Muscle of arm (tissue), 12 donors: ENCODE results near the gene E2F3. TPM values are rescaled to one million over a fixed set of nuclear protein-coding genes. Genes with fewer than 3 reads are reported as not detected.

Source experiments
- DNase-seq: peaks from one replicate; pipeline ENCODE4 v3.0.0-alpha.2; 2013
- polyA plus RNA-seq, 12 donors: library from polyadenylated mRNA; unstranded; fragments of 120-200 nt; gene quantifications; one replicate each; pipeline ENCODE4 v1.2.1, GENCODE V29; 2013; ENCODE audit not compliant: insufficient read length in 12 of 12

E2F3 gene
- polyA plus RNA-seq, 12 donors: 7.9 to 11.5 (median 10.0) TPM; not detected in 1

DNA sequence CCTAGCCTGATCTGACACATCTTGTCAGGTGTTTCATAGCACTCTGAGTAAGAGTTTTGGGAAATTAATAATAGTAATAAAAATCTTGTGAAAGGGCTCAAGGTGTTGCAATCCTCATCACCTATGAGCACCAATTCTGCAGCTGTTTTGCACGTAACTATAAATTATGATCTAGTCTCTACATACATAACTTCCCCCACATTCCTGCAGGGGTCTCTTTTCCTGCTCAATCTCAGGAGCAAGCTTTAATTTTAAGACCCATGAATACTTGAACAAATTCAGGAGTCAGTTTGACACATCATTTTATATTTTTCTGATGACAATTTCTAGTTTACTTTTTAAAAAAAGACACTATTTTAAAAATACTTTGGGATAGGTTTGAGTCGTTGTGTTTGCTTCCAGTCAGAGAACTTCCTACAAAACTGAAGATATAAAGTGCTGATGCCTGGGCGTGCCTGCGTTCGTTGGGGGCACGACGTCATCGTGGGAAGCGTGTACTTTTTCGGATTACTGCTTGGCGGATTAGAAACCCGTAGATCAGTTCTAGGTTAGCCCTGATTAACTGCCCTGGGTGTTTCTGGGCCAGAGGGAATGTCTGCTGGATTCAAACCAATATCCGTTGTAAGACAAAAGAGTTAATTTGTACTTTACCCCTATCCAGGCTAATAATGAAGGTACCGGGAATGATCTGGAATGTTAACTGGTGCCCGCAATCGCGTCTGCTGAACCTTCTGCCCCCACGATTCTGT lies 1.0 kb upstream of the E2F3 start:
- peak; percentile 19 for DNase-seq

GRCh38 chr6:20402092-20402341 lies 338 bp downstream of the E2F3 start:
- no peak for DNase-seq

DNA sequence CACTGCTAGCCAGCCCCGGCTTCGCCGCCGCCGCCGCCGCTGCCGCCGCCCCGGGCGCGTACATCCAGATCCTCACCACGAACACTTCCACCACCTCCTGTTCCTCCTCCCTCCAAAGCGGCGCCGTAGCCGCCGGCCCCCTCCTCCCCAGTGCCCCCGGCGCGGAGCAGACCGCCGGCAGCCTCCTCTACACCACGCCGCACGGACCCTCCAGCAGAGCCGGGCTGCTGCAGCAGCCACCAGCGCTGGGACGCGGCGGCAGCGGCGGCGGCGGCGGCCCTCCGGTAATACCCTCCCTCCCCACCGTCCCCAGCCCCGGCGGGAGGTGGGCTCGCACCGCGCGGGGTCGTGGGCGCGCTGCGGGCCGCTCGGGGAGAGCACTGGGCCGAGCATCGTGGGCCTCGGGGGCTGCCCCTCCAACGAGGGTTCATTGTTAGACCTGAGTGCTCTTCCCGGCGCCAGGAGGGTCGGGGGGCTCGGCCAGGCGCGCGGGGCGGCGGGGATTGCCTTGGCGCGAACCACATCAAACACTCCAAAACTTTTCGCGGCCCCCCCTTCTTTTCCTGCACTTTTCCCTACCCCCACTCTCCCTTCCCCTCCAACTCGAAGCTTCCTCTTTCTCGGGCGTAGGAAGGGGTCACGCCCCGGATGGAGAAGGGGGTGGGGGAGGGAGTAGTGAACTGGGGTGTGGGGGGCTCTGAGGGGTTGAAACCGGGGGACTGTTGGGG lies 827 bp downstream of the E2F3 start:
- peak; percentile 58 for DNase-seq

DNA sequence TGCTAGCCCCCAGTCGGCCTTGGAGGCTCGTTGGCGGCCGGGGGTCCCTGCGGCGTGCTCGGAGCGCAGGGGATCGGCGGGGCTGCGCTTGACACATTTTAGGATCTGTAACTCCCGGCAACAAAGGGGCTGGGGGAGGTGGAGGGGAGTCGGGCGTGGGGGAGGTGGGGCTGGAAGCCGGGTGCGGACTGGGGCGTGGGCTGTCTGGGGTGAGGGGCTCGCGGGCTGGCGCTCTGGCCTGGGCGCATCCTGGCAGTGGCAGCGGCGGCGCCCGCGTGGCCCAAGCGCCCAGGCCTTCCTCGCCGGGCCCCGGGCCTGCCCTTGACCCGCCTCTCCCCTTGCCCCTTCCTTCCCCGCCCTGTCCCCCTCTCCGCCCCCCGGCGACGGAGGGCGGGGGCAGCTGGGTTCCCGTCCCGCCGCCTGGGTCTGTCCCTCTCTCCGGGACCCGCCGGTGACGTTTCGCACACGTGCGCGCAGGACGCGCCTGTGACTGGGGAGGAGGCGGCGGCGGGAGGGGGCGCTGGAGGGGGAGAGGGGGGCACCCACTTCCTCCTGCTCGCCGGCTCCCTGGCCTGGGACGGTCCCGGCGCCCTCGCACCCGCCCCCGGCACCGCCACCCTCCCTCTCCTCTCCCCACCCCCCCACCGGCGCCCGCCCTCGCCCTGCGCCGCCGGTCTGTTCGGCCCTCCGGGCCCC lies 1.5 kb downstream of the E2F3 start:
- peak; percentile 74 for DNase-seq

GRCh38 chr6:20403766-20404640 lies 2.3 kb downstream of the E2F3 start:
- DNase-seq: peak; percentile 41

DNA sequence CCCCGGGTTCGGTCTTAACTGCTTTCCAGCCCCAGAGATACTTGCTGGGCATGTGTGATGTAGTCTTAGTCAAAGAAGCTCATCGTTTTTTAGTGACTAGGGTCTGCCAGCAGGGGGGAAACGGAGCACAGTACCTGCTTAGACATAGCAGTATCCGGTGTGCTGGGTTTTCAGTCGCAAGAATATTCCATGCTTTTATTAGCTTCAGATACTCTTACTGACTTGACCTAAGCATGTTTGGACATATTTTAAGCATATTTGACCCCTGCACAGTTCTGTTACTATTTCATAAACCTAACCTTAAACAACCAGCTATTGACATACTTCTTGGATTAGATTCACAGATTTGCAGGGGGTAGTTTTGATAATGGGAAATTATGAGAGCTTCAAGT lies 3.0 kb downstream of the E2F3 start:
- DNase-seq: peak; percentile 44

- no peak for DNase-seq
These were observed 7.2 kb downstream of the E2F3 start for GRCh38 chr6:20408851-20409250.

DNA sequence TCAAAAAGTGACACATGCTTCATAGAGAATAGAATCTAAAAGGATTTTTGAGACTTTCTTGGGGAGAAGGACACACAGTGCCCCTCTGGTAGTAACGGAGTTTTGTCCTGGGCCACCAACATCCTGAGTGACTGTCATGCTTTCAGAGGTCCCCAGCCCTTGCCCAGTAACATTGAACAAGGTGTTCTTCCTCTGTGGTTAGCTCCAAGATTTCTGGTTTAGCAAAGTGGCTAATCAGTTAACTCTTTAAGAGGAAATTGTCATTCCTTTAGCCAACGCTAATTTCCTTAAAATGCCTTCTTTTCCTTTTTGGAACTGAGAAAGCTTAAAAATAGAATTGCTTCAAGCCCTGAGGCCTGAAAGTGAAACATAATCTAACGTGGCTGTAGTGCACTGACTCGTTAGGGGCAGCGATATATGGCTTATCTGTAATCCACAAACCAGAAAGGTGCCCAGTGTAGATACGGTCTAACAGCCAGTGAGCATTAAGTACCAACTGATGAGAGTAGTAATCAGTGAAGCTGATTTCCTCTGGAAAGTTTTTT lies 7.8 kb downstream of the E2F3 start:
- no peak for DNase-seq

- DNase-seq: no peak
These were observed 9.9 kb downstream of the E2F3 start for GRCh38 chr6:20411544-20411943.

- no peak for DNase-seq
These were observed 10.4 kb downstream of the E2F3 start for GRCh38 chr6:20411953-20412681.

DNA sequence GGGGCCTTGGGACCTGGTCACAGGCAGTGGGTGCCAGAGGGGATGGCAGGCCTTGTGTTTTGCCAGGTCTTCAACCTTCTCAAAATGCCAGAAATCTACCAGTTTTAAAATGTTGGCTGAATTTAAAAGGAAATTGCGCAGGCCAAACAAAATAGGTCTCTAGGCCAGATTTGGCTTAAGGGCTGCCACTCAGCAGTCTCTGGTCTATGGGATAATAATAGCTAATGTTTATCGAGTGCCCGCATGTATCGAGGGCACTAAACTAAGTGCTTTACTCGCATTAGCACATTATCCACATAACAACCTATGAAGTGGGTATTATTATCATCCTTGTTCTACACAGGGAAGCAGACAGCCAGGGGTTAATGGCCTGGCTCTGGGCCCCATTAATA lies 11.0 kb downstream of the E2F3 start:
- no peak for DNase-seq

DNA sequence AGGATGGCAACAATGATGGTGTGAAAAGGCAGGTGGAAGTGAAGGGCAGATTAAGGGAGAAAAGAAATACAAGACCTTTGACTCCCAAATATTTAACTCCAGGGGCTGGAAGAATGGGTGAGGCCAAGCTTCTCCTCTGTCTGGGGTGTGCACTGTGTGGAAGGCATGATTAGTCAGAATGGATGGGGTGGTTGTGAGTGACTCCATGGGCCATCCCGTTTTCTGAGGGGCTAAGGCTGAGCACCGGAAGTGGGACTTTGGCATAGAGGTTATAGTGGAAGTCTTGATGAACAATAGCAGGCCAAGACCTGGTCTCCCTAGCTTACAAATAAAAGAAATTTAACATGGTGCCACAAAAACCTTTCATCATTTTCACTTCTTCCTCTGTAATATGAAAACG lies 12.1 kb downstream of the E2F3 start:
- no peak for DNase-seq

DNA sequence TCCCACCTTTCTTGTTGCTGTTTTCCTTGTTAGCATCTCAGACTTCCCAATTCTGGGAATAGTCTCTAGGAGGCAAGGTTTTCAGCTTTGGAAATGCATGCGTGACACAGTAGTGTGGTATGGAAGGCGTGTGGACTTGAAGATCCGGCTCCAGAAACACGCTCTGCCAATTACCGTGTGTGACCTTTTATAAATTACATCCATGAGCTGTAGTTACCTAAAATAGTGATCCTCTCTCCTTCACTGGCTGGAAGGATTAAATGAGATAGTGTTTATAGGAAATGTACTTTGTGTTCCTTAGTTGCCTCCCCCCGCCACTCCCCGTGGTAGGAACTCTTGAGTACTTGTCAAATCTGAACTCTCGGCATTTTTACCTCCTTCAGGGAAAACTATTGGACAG lies 13.0 kb downstream of the E2F3 start:
- DNase-seq: no peak

GRCh38 chr6:20415304-20415703 lies 13.6 kb downstream of the E2F3 start:
- no peak for DNase-seq

- DNase-seq: no peak
These were observed 14.2 kb downstream of the E2F3 start for GRCh38 chr6:20415712-20416454.

DNA sequence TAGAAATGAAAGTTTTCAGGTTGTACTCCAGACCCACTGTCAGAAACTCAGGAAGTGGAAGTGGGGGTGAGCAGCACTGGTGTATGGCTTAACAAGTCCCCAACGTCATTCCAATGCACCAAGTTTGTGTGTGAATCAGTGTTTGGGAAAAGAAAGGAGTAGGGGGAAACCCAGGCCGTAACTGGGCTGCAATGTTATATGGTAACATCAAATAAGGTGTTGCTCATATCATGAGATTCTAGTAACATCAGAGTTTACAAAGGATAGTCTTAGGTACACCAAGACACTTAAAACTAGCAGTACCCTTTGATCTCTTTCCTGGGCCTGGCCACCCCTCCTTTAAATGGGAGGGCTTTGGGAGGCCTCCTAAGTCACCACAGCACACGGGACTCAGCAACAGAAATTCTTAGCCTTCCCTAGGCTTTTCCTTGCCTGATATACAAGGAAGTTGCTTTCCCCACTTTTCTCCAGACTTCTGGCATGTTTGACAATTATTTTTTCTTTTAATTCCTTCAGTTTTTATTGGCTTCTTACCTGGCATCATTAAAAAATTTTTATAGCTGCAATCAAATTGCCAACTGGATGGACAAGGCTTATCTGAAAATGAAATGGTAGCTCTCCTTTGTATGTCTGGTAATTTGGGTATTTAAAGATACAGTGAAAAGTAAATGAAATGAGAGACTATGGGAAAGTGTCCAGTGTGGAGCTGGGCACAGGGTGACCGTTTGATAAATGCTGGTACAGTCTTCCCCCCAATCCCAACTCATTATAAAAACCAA lies 15.1 kb downstream of the E2F3 start:
- DNase-seq: no peak

DNA sequence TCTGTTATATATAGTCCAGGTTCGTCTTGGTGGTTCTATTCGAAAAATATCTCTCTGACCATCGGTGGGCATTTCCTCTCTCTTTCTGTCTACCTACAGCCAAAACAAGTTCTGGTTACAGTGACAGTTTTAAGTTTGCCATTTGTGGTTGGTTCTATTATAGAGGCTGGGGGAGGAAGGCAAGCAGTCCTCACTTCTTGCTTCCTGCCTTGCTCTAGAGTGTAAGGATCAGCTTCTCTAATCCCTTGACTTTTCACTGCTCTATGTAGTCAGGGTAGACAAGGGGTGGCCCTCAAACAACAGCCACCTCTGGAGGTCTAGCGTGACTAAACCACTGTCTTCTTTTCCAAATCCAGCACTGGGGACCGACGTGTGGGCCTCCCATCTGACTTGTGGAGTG lies 16.1 kb downstream of the E2F3 start:
- no peak for DNase-seq

DNA sequence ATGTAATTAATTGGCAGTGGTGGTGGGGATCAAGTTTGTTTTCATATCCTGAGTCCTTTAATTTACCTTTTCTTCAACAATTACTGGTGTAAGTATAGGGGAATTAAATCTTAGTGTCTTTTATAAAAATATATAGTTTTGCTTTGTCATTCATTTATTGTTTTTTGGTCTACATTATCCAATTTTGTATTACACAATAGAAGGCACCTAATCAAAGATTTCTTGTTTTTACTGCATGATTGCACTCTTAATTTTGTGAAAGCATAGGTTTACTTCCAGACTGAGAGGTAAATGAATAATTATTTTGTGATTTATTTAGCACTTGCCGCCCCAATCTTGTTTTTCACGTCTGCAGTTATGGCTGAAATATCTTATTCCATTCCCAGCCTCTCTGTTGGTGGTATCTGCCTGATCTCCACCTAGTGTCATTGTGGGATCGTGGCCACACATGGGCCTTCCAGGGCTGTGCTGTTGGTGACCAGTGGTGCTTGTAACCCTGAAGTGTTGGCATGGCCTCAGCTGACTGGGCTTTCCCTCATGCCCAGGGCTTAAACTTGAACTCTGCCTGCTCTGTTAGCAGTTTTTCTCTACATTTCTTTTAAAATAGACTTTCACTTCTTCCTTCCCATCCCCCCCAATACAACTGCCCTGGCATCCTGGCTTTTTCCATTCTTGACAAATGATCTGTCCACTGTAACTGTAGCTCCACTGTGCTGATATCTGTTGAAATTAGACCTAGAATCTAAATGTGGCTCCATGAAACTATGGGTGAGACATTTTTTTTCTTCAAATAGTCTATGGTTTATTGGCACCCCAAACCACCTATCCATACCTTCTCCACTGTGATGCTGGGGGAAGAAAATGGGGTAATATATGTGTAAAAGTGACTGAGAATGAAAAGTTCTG lies 24.8 kb downstream of the E2F3 start:
- DNase-seq: no peak

DNA sequence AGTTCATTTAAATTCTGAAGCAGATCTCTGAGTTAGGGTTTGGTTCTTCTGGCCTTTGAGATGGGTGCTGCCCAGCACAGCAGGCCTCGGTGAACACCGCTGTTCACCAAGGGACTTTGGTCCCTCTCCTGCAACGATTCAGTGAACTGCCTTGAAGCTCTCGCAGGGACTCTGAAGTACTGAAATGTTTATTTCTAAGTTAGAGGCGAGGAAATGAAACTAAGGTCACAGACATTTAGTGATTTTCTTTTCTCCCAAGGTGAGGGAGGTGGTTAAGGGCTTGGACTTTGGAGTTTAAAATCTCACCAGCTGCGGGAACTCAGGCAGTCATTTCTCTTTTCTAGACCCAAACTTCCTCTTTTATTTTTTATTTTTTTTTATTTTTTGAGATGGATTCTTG lies 26.2 kb downstream of the E2F3 start:
- DNase-seq: no peak
